IMR-90 (cell line): ENCODE measurements around the gene SULT1E1. TPM values are rescaled to one million over a fixed set of nuclear protein-coding genes. Genes with fewer than 3 reads are reported as not detected.

Experiments
- ATAC-seq: fragments of 200-7000 bp; cut with Tn5 transposase; 2 replicates; pipeline ENCODE4 v1.9.1; 2020; ENCODE audit warnings: low read depth, mild to moderate bottlenecking, moderate library complexity
- BruUV-seq: library from RNA; stranded (reverse); fragments of 400-500 nt; replicated peaks from 2 replicates; lab custom pipeline; 2021; lab: Mats Ljungman, UMichigan
- CTCF ChIA-PET: fragments of 300-600 bp; formaldehyde crosslinking; extraction: SDS; loops from one replicate; lab custom pipeline; 2021; ENCODE audit warnings: antibody characterized with exemption; lab: Yijun Ruan, JAX
- POLR2A ChIA-PET: fragments of 300-600 bp; sonication (Branson Sonifier 250); formaldehyde crosslinking; loops from one replicate; lab custom pipeline; 2022; ENCODE audit warnings: antibody characterized with exemption; ENCODE audit not compliant: unreplicated experiment; lab: Charles Lee
- DNase-seq: peaks from one replicate; pipeline ENCODE4 v3.0.0; 2013
- H2AFZ ChIP-seq: replicated peaks from 2 replicates; pipeline ENCODE3; 2013; ENCODE audit warnings: low read length, mild to moderate bottlenecking; ENCODE audit not compliant: poor library complexity
- H2AK5ac ChIP-seq: 2 replicates; pipeline ENCODE4 v1.6.1; 2013; ENCODE audit warnings: low read depth, low read length, inconsistent platforms
- H2AK9ac ChIP-seq: replicated peaks from 2 replicates; pipeline ENCODE3; 2013; ENCODE audit warnings: mild to moderate bottlenecking, low read depth, low read length, moderate library complexity; ENCODE audit not compliant: poor library complexity
- H2BK120ac ChIP-seq: 2 replicates; pipeline ENCODE4 v1.6.1; 2013; ENCODE audit warnings: low read depth, low read length, inconsistent platforms
- H2BK15ac ChIP-seq: 3 replicates; pipeline ENCODE4 v1.6.1; 2013; ENCODE audit warnings: low read depth, low read length, inconsistent platforms
- H2BK20ac ChIP-seq: 2 replicates; pipeline ENCODE4 v1.6.1; 2013; ENCODE audit warnings: low read depth, mild to moderate bottlenecking, inconsistent platforms, low read length, moderate library complexity
- H2BK5ac ChIP-seq: 2 replicates; pipeline ENCODE4 v1.6.1; 2013; ENCODE audit warnings: mild to moderate bottlenecking, low read depth, low read length, inconsistent platforms; ENCODE audit not compliant: poor library complexity, severe bottlenecking
- H3K14ac ChIP-seq: replicated peaks from 2 replicates; pipeline ENCODE4 v1.6.1; 2013; ENCODE audit warnings: low read depth, low read length, inconsistent platforms
- H3K18ac ChIP-seq: 2 replicates; pipeline ENCODE4 v1.6.1; 2013; ENCODE audit warnings: low read depth, low read length, control low read depth
- H3K23ac ChIP-seq: 2 replicates; pipeline ENCODE4 v1.6.1; 2013; ENCODE audit warnings: low read depth, low read length, inconsistent platforms
- H3K27ac ChIP-seq: 2 replicates; pipeline ENCODE4 v1.5.1; 2013; ENCODE audit warnings: mild to moderate bottlenecking, control low read depth, low read length; ENCODE audit not compliant: insufficient read depth
- H3K27me3 ChIP-seq: 2 replicates; pipeline ENCODE4 v1.6.1; 2013; ENCODE audit warnings: low read length; ENCODE audit not compliant: control insufficient read depth, insufficient read depth
- H3K36me3 ChIP-seq: 2 replicates; pipeline ENCODE4 v1.6.1; 2013; ENCODE audit warnings: low read length, mixed read lengths; ENCODE audit not compliant: control insufficient read depth, insufficient read depth
- H3K4ac ChIP-seq: 2 replicates; pipeline ENCODE4 v1.6.1; 2013; ENCODE audit warnings: low read depth, low read length, inconsistent platforms
- H3K4me1 ChIP-seq: 2 replicates; pipeline ENCODE4 v1.6.1; 2013; ENCODE audit warnings: low read length, mixed read lengths; ENCODE audit not compliant: control insufficient read depth, insufficient read depth
- H3K4me2 ChIP-seq: 2 replicates; pipeline ENCODE4 v1.6.1; 2013; ENCODE audit warnings: low read depth, mild to moderate bottlenecking, control low read depth, low read length, moderate library complexity
- H3K4me3 ChIP-seq: 2 replicates; pipeline ENCODE4 v1.5.1; 2013; ENCODE audit warnings: low read depth, mild to moderate bottlenecking, control low read depth, low read length, moderate library complexity; ENCODE audit not compliant: insufficient read depth
- H3K56ac ChIP-seq: 2 replicates; pipeline ENCODE4 v1.6.1; 2013; ENCODE audit warnings: low read length, inconsistent platforms; ENCODE audit not compliant: insufficient read depth; ENCODE audit errors: extremely low read depth
- H3K79me1 ChIP-seq, 2 experiments: 2 replicates each; pipeline ENCODE4 v1.6.1; 2013; ENCODE audit warnings: low read length in 2 of 2, inconsistent platforms in 1 of 2, low read depth in 1 of 2
- H3K9ac ChIP-seq: 2 replicates; pipeline ENCODE4 v1.6.1; 2013; ENCODE audit warnings: low read depth, low read length, control low read depth
- H3K9me1 ChIP-seq: 2 replicates; pipeline ENCODE4 v1.6.1; 2013; ENCODE audit warnings: low read length, inconsistent platforms; ENCODE audit not compliant: insufficient read depth
- H3K9me3 ChIP-seq: 2 replicates; pipeline ENCODE4 v1.6.1; 2013; ENCODE audit warnings: low read length; ENCODE audit not compliant: control insufficient read depth, insufficient read depth
- H4K20me1 ChIP-seq: 2 replicates; pipeline ENCODE4 v1.6.1; 2013; ENCODE audit warnings: low read length, inconsistent platforms; ENCODE audit not compliant: insufficient read depth
- H4K5ac ChIP-seq: 2 replicates; pipeline ENCODE4 v1.6.1; 2013; ENCODE audit warnings: mild to moderate bottlenecking, low read depth, low read length, control low read depth
- H4K8ac ChIP-seq, 2 experiments: 2 replicates each; pipeline ENCODE4 v1.6.1; 2013; ENCODE audit warnings: low read depth in 2 of 2, low read length in 2 of 2, control low read depth in 1 of 2, inconsistent platforms in 1 of 2
- H4K91ac ChIP-seq: 2 replicates; pipeline ENCODE4 v1.6.1; 2013; ENCODE audit warnings: low read depth, low read length, inconsistent platforms; ENCODE audit not compliant: insufficient read depth
- BHLHE40 ChIP-seq: fragments of 150-350 bp; IDR thresholded peaks from 2 replicates; pipeline ENCODE4 v1.6.1; 2016; ENCODE audit warnings: mild to moderate bottlenecking, low read depth, low read length
- CEBPB ChIP-seq: IDR thresholded peaks from 2 replicates; pipeline ENCODE4 v1.6.1; 2012; ENCODE audit warnings: low read depth, low read length, improper control_type of control experiment
- CHD1 ChIP-seq: IDR thresholded peaks from 2 replicates; pipeline ENCODE4 v1.6.1; 2012; ENCODE audit warnings: low read depth, low read length, improper control_type of control experiment
- ELK1 ChIP-seq: fragments of 150-350 bp; IDR thresholded peaks from 2 replicates; pipeline ENCODE4 v1.6.1; 2016; ENCODE audit warnings: low read depth, mild to moderate bottlenecking, low read length, moderate library complexity, borderline replicate concordance
- FOS ChIP-seq: fragments of 150-350 bp; IDR thresholded peaks from 2 replicates; pipeline ENCODE4 v1.6.1; 2016; ENCODE audit warnings: low read depth, low read length
- MAFK ChIP-seq: IDR thresholded peaks from 2 replicates; pipeline ENCODE4 v1.6.1; 2012; ENCODE audit warnings: low read depth, low read length, improper control_type of control experiment
- MAZ ChIP-seq: IDR thresholded peaks from 2 replicates; pipeline ENCODE4 v1.6.1; 2012; ENCODE audit warnings: low read depth, mild to moderate bottlenecking, low read length, improper control_type of control experiment, moderate library complexity, borderline replicate concordance
- MXI1 ChIP-seq: IDR thresholded peaks from 2 replicates; pipeline ENCODE4 v1.6.1; 2012; ENCODE audit warnings: low read depth, mild to moderate bottlenecking, low read length, moderate library complexity, borderline replicate concordance
- NFE2L2 ChIP-seq: fragments of 150-350 bp; IDR thresholded peaks from 2 replicates; pipeline ENCODE4 v1.6.1; 2016; ENCODE audit warnings: low read depth, mild to moderate bottlenecking, low read length
- POLR2A ChIP-seq: IDR thresholded peaks from 2 replicates; pipeline ENCODE4 v1.6.1; 2012; ENCODE audit warnings: mild to moderate bottlenecking, low read depth, low read length
- RAD21 ChIP-seq: IDR thresholded peaks from 2 replicates; pipeline ENCODE4 v1.6.1; 2012; ENCODE audit warnings: low read length, improper control_type of control experiment
- RCOR1 ChIP-seq: IDR thresholded peaks from 2 replicates; pipeline ENCODE4 v1.6.1; 2012; ENCODE audit warnings: mild to moderate bottlenecking, low read length, improper control_type of control experiment; ENCODE audit not compliant: insufficient replicate concordance
- RFX5 ChIP-seq: IDR thresholded peaks from 2 replicates; pipeline ENCODE4 v1.8.0; 2012; ENCODE audit warnings: low read depth, mild to moderate bottlenecking, low read length, moderate library complexity
- SMC3 ChIP-seq: fragments of 150-350 bp; IDR thresholded peaks from 2 replicates; pipeline ENCODE4 v1.6.1; 2016; ENCODE audit warnings: low read depth, mild to moderate bottlenecking, antibody characterized with exemption, low read length, moderate library complexity
- WGBS, 2 experiments: methylation state at CpG; one replicate each; pipeline versions ENCODE4 v1.1.5 to v1.1.7; 2013; ENCODE audit warnings: missing lambda C conversion rate in 2 of 2; ENCODE audit not compliant: insufficient read length in 1 of 2; ENCODE audit errors: extremely low coverage in 2 of 2; 5-methylcytosine and 5-hydroxymethylcytosine counted together
- dilution Hi-C: fragments of 300-500 bp; cut with HindIII; formaldehyde crosslinking; loops from one replicate; pipeline ENCODE4 v1.14.3; 2018; ENCODE audit warnings: low sequenced_read_pairs; ENCODE audit not compliant: unreplicated experiment
- in situ Hi-C: fragments of 300-500 bp; cut with MboI; formaldehyde crosslinking; loops from 3 replicates; pipeline ENCODE4 v1.14.3; 2019; ENCODE audit warnings: low sequenced_read_pairs, inconsistent platforms, mixed read lengths
- intact Hi-C: fragments of 100-400 bp; cut with micrococcal nuclease; formaldehyde crosslinking; loops from 2 replicates; pipeline ENCODE4 v1.10.0; 2022
- polyA plus RNA-seq, 3 experiments: library from polyadenylated mRNA; depleted of rRNA; stranded (reverse); fragments of >200 nt; gene quantifications; 2 replicates each; pipeline ENCODE4 v1.2.3, GENCODE V29; 2012; ENCODE audit warnings: low replicate concordance in 1 of 3
- total RNA-seq: library from RNA; depleted of rRNA; stranded (reverse); fragments of >200 nt; gene quantifications from 2 replicates; pipeline ENCODE4 v1.2.3, GENCODE V29; 2012
- TF ChIP-seq, protein P1 (sequence below): conservative IDR thresholded peaks from 2 replicates; pipeline ENCODE4 v1.5.1; 2012; ENCODE audit warnings: mild to moderate bottlenecking, low read depth, low read length, improper control_type of control experiment
- TF ChIP-seq, protein P2 (sequence below): fragments of 150-350 bp; IDR thresholded peaks from 2 replicates; pipeline ENCODE4 v1.6.1; 2017; ENCODE audit warnings: mild to moderate bottlenecking, antibody characterized with exemption, low read length, low read depth

SULT1E1 gene
- total and polyA plus RNA-seq, 2 of the 4 experiments (the other 2 are of a cell fraction) = not detected

DNA sequence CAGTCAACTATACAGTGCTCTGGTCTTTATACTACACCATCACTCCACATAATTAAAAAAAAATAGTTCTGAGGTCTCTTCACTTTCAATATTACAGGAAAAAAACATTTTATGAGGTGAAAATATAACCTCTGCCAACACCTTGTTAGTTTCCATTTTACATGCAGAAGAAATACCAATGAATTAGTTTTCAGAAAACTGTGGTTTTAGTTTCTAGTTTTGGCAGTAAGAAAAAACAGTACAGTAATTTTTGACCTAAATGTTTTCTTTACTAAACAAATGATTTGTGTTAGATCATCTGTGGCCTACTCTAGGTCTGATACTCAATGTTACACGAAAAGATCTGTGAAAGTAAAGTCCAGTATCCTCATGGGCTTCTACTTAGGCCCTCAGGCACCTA is 10.0 kb downstream of the SULT1E1 start:
- Histone ChIP-seq H3K4me1 (no peaks in the 10 kb centered on the region), H2BK15ac (no peak overlapping the region), H3K18ac (no peak overlapping the region), H3K56ac (no peak overlapping the region), H3K4me3 (no peak overlapping the region), H3K4me2 (no peak overlapping the region), H4K20me1 (no peaks in the 10 kb centered on the region), H3K79me1 (no peaks in the 10 kb centered on the region), H3K27ac (no peak overlapping the region), H3K9ac (no peak overlapping the region), H3K9me3 (no peaks in the 10 kb centered on the region), H3K14ac (no peak overlapping the region), H4K8ac (no peak overlapping the region), H2AK9ac (no peak overlapping the region), H2AFZ (no peak overlapping the region), H2BK5ac (no peak overlapping the region), H3K27me3 (no peaks in the 10 kb centered on the region), H2BK120ac (no peak overlapping the region), H2BK20ac (no peak overlapping the region), H3K4ac (no peak overlapping the region), H3K23ac (no peak overlapping the region), H4K5ac (no peak overlapping the region), H2AK5ac (no peak overlapping the region), H3K9me1 (no peaks in the 10 kb centered on the region), H4K91ac (no peak overlapping the region), H3K36me3 (no peaks in the 10 kb centered on the region)
- in situ Hi-C loops = no loop called here
- DNase-seq (no peak), ATAC-seq (no peak)
- intact Hi-C loops = no loop called here
- WGBS, 2 experiments = no CpG with 5 or more reads among the region's 1 CpG
- TF ChIP-seq, protein P1, sequence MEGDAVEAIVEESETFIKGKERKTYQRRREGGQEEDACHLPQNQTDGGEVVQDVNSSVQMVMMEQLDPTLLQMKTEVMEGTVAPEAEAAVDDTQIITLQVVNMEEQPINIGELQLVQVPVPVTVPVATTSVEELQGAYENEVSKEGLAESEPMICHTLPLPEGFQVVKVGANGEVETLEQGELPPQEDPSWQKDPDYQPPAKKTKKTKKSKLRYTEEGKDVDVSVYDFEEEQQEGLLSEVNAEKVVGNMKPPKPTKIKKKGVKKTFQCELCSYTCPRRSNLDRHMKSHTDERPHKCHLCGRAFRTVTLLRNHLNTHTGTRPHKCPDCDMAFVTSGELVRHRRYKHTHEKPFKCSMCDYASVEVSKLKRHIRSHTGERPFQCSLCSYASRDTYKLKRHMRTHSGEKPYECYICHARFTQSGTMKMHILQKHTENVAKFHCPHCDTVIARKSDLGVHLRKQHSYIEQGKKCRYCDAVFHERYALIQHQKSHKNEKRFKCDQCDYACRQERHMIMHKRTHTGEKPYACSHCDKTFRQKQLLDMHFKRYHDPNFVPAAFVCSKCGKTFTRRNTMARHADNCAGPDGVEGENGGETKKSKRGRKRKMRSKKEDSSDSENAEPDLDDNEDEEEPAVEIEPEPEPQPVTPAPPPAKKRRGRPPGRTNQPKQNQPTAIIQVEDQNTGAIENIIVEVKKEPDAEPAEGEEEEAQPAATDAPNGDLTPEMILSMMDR = no peak
- TF ChIP-seq RAD21 (no peak), MAZ (no peak), POLR2A (no peak), CEBPB (no peak), NFE2L2 (no peak), ELK1 (no peak), MXI1 (no peak), FOS (no peak), RFX5 (no peak), RCOR1 (no peak), BHLHE40 (no peak), CHD1 (no peak), SMC3 (no peak), MAFK (no peak)
- TF ChIP-seq, protein P2, sequence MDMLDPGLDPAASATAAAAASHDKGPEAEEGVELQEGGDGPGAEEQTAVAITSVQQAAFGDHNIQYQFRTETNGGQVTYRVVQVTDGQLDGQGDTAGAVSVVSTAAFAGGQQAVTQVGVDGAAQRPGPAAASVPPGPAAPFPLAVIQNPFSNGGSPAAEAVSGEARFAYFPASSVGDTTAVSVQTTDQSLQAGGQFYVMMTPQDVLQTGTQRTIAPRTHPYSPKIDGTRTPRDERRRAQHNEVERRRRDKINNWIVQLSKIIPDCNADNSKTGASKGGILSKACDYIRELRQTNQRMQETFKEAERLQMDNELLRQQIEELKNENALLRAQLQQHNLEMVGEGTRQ = no peak
- no TSS peak for BruUV-seq
- ChIA-PET POLR2A (no interaction called here), CTCF (no interaction called here)
- dilution Hi-C loops = no loop called here
